Upper lobe of right lung (tissue), 1 donor: Measurements from ENCODE around the gene SLC12A7. TPM values are rescaled to one million over a fixed set of nuclear protein-coding genes. Genes with fewer than 3 reads are reported as not detected.

ENCODE experiments used
- ATAC-seq: fragments of 200-7000 bp; cut with Tn5 transposase; one replicate; pipeline ENCODE4 v1.9.1; 2020; ENCODE audit warnings: mild to moderate bottlenecking, moderate library complexity
- DNase-seq: peaks from one replicate; pipeline ENCODE4 v3.0.0-alpha.2; 2020
- H3K27ac ChIP-seq: fragments of 200-600 bp; one replicate; pipeline ENCODE4 v1.8.0; 2022
- H3K27me3 ChIP-seq: fragments of 200-600 bp; one replicate; pipeline ENCODE4 v1.8.0; 2022; ENCODE audit warnings: mild to moderate bottlenecking
- H3K36me3 ChIP-seq: fragments of 200-600 bp; one replicate; pipeline ENCODE4 v1.8.0; 2022
- H3K4me1 ChIP-seq: fragments of 200-600 bp; one replicate; pipeline ENCODE4 v1.8.0; 2022
- H3K4me3 ChIP-seq: fragments of 200-600 bp; one replicate; pipeline ENCODE4 v1.8.0; 2022; ENCODE audit warnings: mild to moderate bottlenecking
- H3K9me3 ChIP-seq: fragments of 200-600 bp; one replicate; pipeline ENCODE4 v1.8.0; 2022
- CTCF ChIP-seq: fragments of 200-600 bp; IDR thresholded peaks from one replicate; pipeline ENCODE4 v1.8.0; 2022; ENCODE audit warnings: antibody characterized with exemption
- intact Hi-C: fragments of 100-400 bp; cut with DNase I; formaldehyde crosslinking; loops from one replicate; pipeline ENCODE4 v1.11.0; 2022
- total RNA-seq: library from RNA; stranded (reverse); fragmentation: NEBNext Ultra II Directional; extraction: Animal tissue kit (Norgen Biotek cat#: 25700); gene quantifications from one replicate; pipeline ENCODE4 v1.2.1, GENCODE V29; 2021
- donor health status: DM: no; HTN: yes; CAD: no; lungs with severe emphysema.

Gene SLC12A7
- total RNA-seq, 1 donor from 2014 or later, result 49.6 TPM

GRCh38 chr5:1152156-1152555 lies 40.3 kb upstream of the SLC12A7 start:
- peaks cover 29% of the 10 kb centered on the region for H3K27me3 ChIP-seq

DNA sequence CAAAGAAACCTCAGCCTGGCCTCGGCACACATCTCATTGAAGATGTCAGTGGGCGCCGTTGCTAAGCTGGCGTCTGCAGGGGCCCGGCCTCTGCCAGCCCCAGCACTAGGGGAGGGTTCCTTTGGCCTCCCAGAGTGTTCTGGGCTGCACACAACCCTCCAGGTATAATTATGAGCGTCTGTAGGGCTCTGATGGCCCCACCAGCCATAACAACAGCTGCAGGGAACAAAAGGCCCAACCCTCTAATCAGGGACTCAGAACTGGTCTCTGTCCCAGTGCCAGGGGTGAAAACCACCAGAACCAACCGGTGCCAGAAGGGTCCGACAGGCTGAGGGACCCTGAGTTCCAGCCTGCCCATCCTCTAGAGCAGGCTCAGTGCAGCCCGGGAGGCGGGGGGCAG lies 39.5 kb upstream of the SLC12A7 start:
- H3K9me3 ChIP-seq, result no peaks in the 10 kb centered on the region
- ATAC-seq, result no peak
- H3K4me1 ChIP-seq, result peaks cover 4% of the 10 kb centered on the region
- H3K27ac ChIP-seq, result no peak overlapping the region
- intact Hi-C loops, result no loop called here
- no peak for TF ChIP-seq CTCF
- peaks cover 23% of the 10 kb centered on the region for H3K27me3 ChIP-seq
- no peaks in the 10 kb centered on the region for H3K36me3 ChIP-seq
- no peak for DNase-seq
- no peak overlapping the region for H3K4me3 ChIP-seq

More at GRCh38 chr5:1152156-1152555, 40.3 kb upstream of the SLC12A7 start:
- H3K4me1 ChIP-seq, result no peaks in the 10 kb centered on the region
- ATAC-seq (no peak), DNase-seq (no peak)
- H3K27ac ChIP-seq, result no peak overlapping the region
- H3K4me3 ChIP-seq, result no peak overlapping the region
- H3K9me3 ChIP-seq, result no peaks in the 10 kb centered on the region
- no peaks in the 10 kb centered on the region for H3K36me3 ChIP-seq
- no peak for TF ChIP-seq CTCF
- intact Hi-C loops, result no loop called here

DNA sequence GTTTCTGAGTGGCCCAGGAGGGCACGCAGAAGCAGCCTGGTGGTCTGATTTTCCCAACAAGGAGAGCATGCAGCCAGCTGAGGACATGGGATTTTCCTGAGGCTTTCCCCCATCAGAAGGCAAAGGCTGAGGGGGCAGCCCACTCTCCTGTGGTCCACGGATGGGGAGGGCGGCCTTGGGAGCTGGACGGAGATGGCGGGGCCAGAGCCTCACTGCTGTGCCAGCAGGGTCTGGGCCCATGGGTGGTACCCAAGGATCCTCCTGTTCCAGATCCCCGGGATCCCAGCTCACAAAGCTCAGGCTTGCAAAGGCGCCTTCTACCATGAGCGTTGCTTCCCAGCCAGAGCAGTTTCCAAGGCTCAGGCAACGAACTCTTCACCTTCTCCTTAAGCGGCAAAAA lies 39.0 kb upstream of the SLC12A7 start:
- Histone ChIP-seq H3K36me3 (no peaks in the 10 kb centered on the region), H3K27me3 (peaks cover 18% of the 10 kb centered on the region), H3K27ac (no peak overlapping the region), H3K4me3 (no peak overlapping the region), H3K4me1 (peaks cover 8% of the 10 kb centered on the region), H3K9me3 (no peaks in the 10 kb centered on the region)
- no peak for TF ChIP-seq CTCF
- intact Hi-C loops, result no loop called here
- no peak for ATAC-seq
- DNase-seq, result no peak

DNA sequence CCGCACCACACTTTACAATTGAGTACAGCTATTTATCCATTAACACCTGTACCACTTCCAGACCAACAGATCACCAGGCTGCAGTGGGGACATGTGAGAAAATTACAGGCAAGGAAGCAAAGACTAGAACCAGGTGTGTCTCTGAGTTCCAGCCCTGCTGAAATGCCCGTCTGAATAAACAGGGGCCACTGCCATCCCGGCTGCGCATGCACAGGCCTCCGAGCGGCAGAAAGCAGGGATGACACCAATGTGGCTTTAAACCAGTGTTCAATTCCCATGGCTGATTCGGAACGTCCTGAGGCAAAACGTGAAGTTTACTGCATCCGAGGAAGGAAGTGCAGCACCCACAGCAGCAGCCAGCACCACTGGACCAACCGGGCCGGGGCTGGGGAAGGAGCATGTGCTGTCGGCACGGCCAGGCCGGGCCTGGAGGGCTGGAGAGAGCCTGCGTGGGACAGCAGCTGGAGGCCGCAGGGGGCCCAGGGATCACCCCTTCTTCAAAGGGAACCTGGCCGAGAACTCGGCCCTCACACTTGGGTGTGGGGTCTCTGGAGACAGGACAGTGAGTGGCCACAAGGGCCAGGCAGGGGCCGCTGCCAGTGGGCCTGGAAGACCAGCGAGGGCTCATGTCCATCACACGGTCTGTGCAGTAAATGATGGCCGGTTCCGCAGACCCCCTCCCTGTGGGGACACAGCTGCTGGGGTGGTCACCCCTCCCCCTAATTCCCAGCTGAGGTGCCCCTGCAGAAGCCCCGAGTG lies 33.0 kb upstream of the SLC12A7 start:
- no peak for TF ChIP-seq CTCF
- Histone ChIP-seq H3K9me3 (no peaks in the 10 kb centered on the region), H3K4me1 (peaks cover 20% of the 10 kb centered on the region), H3K27me3 (no peaks in the 10 kb centered on the region), H3K27ac (no peak overlapping the region), H3K4me3 (no peak overlapping the region), H3K36me3 (no peaks in the 10 kb centered on the region)
- no peak for DNase-seq
- intact Hi-C loops, result no loop called here
- no peak for ATAC-seq

DNA sequence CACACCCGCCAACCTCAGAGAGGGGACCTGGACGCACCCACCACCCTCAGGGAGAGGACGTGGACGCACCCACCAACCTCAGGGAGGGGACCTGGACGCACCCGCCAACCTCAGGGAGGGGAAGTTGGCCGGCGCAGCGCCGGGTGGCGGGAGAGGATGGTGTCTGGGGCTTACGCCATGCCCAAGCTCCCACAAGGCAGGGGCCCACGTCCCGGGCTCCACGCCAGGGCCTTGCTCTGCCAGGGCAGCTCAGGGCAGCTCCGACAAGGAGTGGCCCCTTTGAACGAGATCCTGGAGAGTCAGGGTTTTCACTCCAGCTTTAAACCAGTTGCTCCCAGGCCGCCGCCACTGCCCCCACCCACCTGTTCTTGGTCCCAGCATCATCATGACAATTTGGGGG lies 32.2 kb upstream of the SLC12A7 start:
- intact Hi-C loops, result no loop called here
- no peak for TF ChIP-seq CTCF
- no peak for ATAC-seq

GRCh38 chr5:1143670-1143951 lies 31.7 kb upstream of the SLC12A7 start:
- Histone ChIP-seq H3K9me3 (no peaks in the 10 kb centered on the region), H3K27me3 (no peaks in the 10 kb centered on the region), H3K27ac (no peak overlapping the region), H3K4me3 (no peak overlapping the region), H3K36me3 (no peaks in the 10 kb centered on the region), H3K4me1 (peaks cover 20% of the 10 kb centered on the region)
- no peak for DNase-seq
- intact Hi-C loops, result no loop called here
- ATAC-seq, result no peak
- no peak for TF ChIP-seq CTCF

More for the DNA sequence above, 32.2 kb upstream of the SLC12A7 start:
- Histone ChIP-seq H3K27ac (no peak overlapping the region), H3K9me3 (no peaks in the 10 kb centered on the region), H3K4me3 (no peak overlapping the region), H3K27me3 (no peaks in the 10 kb centered on the region), H3K36me3 (no peaks in the 10 kb centered on the region), H3K4me1 (peaks cover 20% of the 10 kb centered on the region)
- DNase-seq, result no peak
